GM23248 (cell line): ENCODE measurements around the gene LRP2. TPM values are rescaled to one million over a fixed set of nuclear protein-coding genes. Genes with fewer than 3 reads are reported as not detected.
"Not testable (repeated sequence)": the region's sequence is repeated elsewhere in the genome, so short reads cannot be mapped to it uniquely, and the experiment has no call there.

Experiments
- DNase-seq: peaks from one replicate; pipeline ENCODE4 v3.0.0-alpha.2; 2015
- H2AFZ ChIP-seq: fragments of 200-600 bp; sonication (generic); 2 replicates; pipeline ENCODE4 v1.6.1; 2016; ENCODE audit warnings: antibody characterized with exemption
- H3F3A ChIP-seq: fragments of 200-600 bp; sonication (generic); 2 replicates; pipeline ENCODE4 v1.6.1; 2016; ENCODE audit warnings: mild to moderate bottlenecking, antibody characterized with exemption, mixed run types; ENCODE audit not compliant: insufficient read depth
- H3K27ac ChIP-seq: fragments of 200-600 bp; sonication (generic); 2 replicates; pipeline ENCODE4 v1.5.1; 2016; ENCODE audit warnings: mild to moderate bottlenecking
- H3K27me3 ChIP-seq: fragments of 200-600 bp; sonication (generic); replicated peaks from 2 replicates; pipeline ENCODE4 v1.6.1; 2016; ENCODE audit warnings: mild to moderate bottlenecking; ENCODE audit not compliant: insufficient read depth
- H3K36me3 ChIP-seq: fragments of 200-600 bp; sonication (generic); 2 replicates; pipeline ENCODE4 v1.6.1; 2016; ENCODE audit warnings: low read depth, mild to moderate bottlenecking
- H3K4me1 ChIP-seq: fragments of 200-600 bp; sonication (generic); 2 replicates; pipeline ENCODE4 v1.6.1; 2016; ENCODE audit warnings: mild to moderate bottlenecking; ENCODE audit not compliant: insufficient read depth
- H3K4me2 ChIP-seq: fragments of 200-600 bp; sonication (generic); one replicate; pipeline ENCODE4 v1.6.1; 2016; ENCODE audit warnings: mild to moderate bottlenecking; ENCODE audit not compliant: unreplicated experiment
- H3K4me3 ChIP-seq: fragments of 200-600 bp; sonication (generic); 2 replicates; pipeline ENCODE4 v1.5.1; 2016; ENCODE audit warnings: mild to moderate bottlenecking
- H3K79me2 ChIP-seq: fragments of 200-600 bp; sonication (generic); 2 replicates; pipeline ENCODE4 v1.6.1; 2016; ENCODE audit warnings: mild to moderate bottlenecking; ENCODE audit not compliant: insufficient read depth
- H3K9ac ChIP-seq: fragments of 200-600 bp; sonication (generic); 2 replicates; pipeline ENCODE4 v1.6.1; 2016; ENCODE audit warnings: mild to moderate bottlenecking
- H3K9me2 ChIP-seq: fragments of 200-600 bp; sonication (generic); 2 replicates; pipeline ENCODE4 v1.6.1; 2016; ENCODE audit warnings: mixed run types, mild to moderate bottlenecking, moderate library complexity; ENCODE audit not compliant: insufficient read depth
- H3K9me3 ChIP-seq: fragments of 200-600 bp; sonication (generic); one replicate; pipeline ENCODE4 v1.6.1; 2017; ENCODE audit warnings: low read depth
- H4K20me1 ChIP-seq: fragments of 200-600 bp; sonication (generic); 2 replicates; pipeline ENCODE4 v1.6.0; 2016; ENCODE audit not compliant: insufficient read depth
- EZH2 ChIP-seq: fragments of 200-600 bp; sonication (generic); IDR thresholded peaks from 2 replicates; pipeline ENCODE4 v1.6.1; 2018; ENCODE audit warnings: antibody characterized with exemption, mild to moderate bottlenecking; ENCODE audit not compliant: insufficient read depth, poor library complexity, severe bottlenecking
- EZH2phosphoT487 ChIP-seq: fragments of 200-600 bp; sonication (generic); IDR thresholded peaks from 2 replicates; pipeline ENCODE4 v1.6.1; 2018; ENCODE audit warnings: antibody characterized with exemption, moderate library complexity, mild to moderate bottlenecking, low read depth; ENCODE audit not compliant: insufficient read depth
- WGBS, 2 experiments: methylation state at CpG; one replicate each; pipeline ENCODE4 v1.1.6; 2015 to 2017; ENCODE audit warnings: low lambda C conversion rate in 2 of 2, low coverage in 1 of 2; ENCODE audit errors: missing lambda C conversion rate in 2 of 2; 5-methylcytosine and 5-hydroxymethylcytosine counted together
- in situ Hi-C: fragments of 300-500 bp; cut with MboI; formaldehyde crosslinking; loops from 2 replicates; pipeline ENCODE4 v1.15.0; 2020
- polyA plus RNA-seq: library from polyadenylated mRNA; unstranded; fragments of >200 nt; fragmentation: Nextera tagmentation; extraction: Ambion mirVana; gene quantifications from 2 replicates; pipeline ENCODE4 v1.2.1, GENCODE V29; 2016
- total RNA-seq: library from RNA; depleted of rRNA; stranded (reverse); fragments of >200 nt; shearing (Covaris generic); gene quantifications from 2 replicates; pipeline ENCODE4 v1.2.3, GENCODE V29; 2014

The LRP2 gene
- total and polyA plus RNA-seq, 2 experiments from 2014 or later = not detected

- Histone ChIP-seq H3K36me3 (no peaks in the 10 kb centered on the region), H3K27me3 (no peaks in the 10 kb centered on the region), H3F3A (no peaks in the 10 kb centered on the region), H2AFZ (no peak overlapping the region), H3K9me2 (no peaks in the 10 kb centered on the region), H3K27ac (no peak overlapping the region), H3K4me3 (no peak overlapping the region), H3K4me2 (no peak overlapping the region), H3K9ac (no peak overlapping the region), H3K4me1 (no peaks in the 10 kb centered on the region), H3K79me2 (no peaks in the 10 kb centered on the region), H3K9me3 (no peaks in the 10 kb centered on the region), H4K20me1 (no peaks in the 10 kb centered on the region)
- TF ChIP-seq EZH2phosphoT487 = no peak
- no peak for TF ChIP-seq EZH2
- no peak for DNase-seq
- 18 to 19% methylated on average over 5 of the region's 5 CpGs for WGBS, 2 experiments
- in situ Hi-C loops = no loop called here
Measured at GRCh38 chr2:169285531-169286235, 76.7 kb downstream of the LRP2 start.

- 16 to 25% methylated on average over 4 of the region's 4 CpGs for WGBS, 2 experiments
- Histone ChIP-seq H3K79me2 (no peaks in the 10 kb centered on the region), H3K27me3 (no peaks in the 10 kb centered on the region), H3K27ac (no peak overlapping the region), H3K9me3 (no peaks in the 10 kb centered on the region), H3K4me2 (no peak overlapping the region), H3K4me1 (no peaks in the 10 kb centered on the region), H3K9ac (no peak overlapping the region), H2AFZ (no peak overlapping the region), H3F3A (no peaks in the 10 kb centered on the region), H4K20me1 (no peaks in the 10 kb centered on the region), H3K9me2 (no peaks in the 10 kb centered on the region), H3K4me3 (no peak overlapping the region), H3K36me3 (no peaks in the 10 kb centered on the region)
- in situ Hi-C loops = no loop called here
- DNase-seq = no peak
- TF ChIP-seq EZH2 = no peak
Measured at GRCh38 chr2:169280502-169280901, 81.8 kb downstream of the LRP2 start.

GRCh38 chr2:169275696-169276444, 86.5 kb downstream of the LRP2 start:
- Histone ChIP-seq H3K36me3 (no peaks in the 10 kb centered on the region), H3K4me2 (no peak overlapping the region), H3K9me3 (no peaks in the 10 kb centered on the region), H3K9me2 (no peaks in the 10 kb centered on the region), H3K4me3 (no peak overlapping the region), H3K27me3 (no peaks in the 10 kb centered on the region), H3K9ac (no peak overlapping the region), H2AFZ (no peak overlapping the region), H3K4me1 (no peaks in the 10 kb centered on the region), H4K20me1 (no peaks in the 10 kb centered on the region), H3K27ac (no peak overlapping the region), H3F3A (no peaks in the 10 kb centered on the region), H3K79me2 (no peaks in the 10 kb centered on the region)
- WGBS, 2 experiments = 22% methylated on average over 7 of the region's 7 CpGs
- TF ChIP-seq EZH2 (no peak), EZH2phosphoT487 (no peak)
- in situ Hi-C loops = no loop called here
- peak; percentile 3 for DNase-seq

GRCh38 chr2:169272010-169272409, 90.3 kb downstream of the LRP2 start:
- 64 to 66% methylated on average over 4 of the region's 4 CpGs for WGBS, 2 experiments
- no peak for TF ChIP-seq EZH2phosphoT487
- no peak for TF ChIP-seq EZH2
- H3K27ac ChIP-seq = no peak overlapping the region
- no peaks in the 10 kb centered on the region for H3K79me2 ChIP-seq
- no peaks in the 10 kb centered on the region for H4K20me1 ChIP-seq
- no peaks in the 10 kb centered on the region for H3K36me3 ChIP-seq
- H2AFZ ChIP-seq = no peak overlapping the region
- no peak overlapping the region for H3K4me2 ChIP-seq
- H3K27me3 ChIP-seq = no peaks in the 10 kb centered on the region
- H3K9me2 ChIP-seq = no peaks in the 10 kb centered on the region
- in situ Hi-C loops = no loop called here
- DNase-seq = no peak
- no peaks in the 10 kb centered on the region for H3F3A ChIP-seq
- H3K9ac ChIP-seq = no peak overlapping the region
- no peak overlapping the region for H3K4me3 ChIP-seq
- no peaks in the 10 kb centered on the region for H3K9me3 ChIP-seq
- no peaks in the 10 kb centered on the region for H3K4me1 ChIP-seq

- H3K4me2 ChIP-seq, H3K9ac ChIP-seq, H3K4me3 ChIP-seq, H3K27ac ChIP-seq, H2AFZ ChIP-seq, H3F3A ChIP-seq, H3K27me3 ChIP-seq, H4K20me1 ChIP-seq, H3K9me3 ChIP-seq, DNase-seq, H3K79me2 ChIP-seq, H3K9me2 ChIP-seq, in situ Hi-C loops, H3K36me3 ChIP-seq, H3K4me1 ChIP-seq: not testable (repeated sequence)
- 49 to 58% methylated on average over 6 of the region's 6 CpGs for WGBS, 2 experiments
Measured at GRCh38 chr2:169270574-169270973, 91.8 kb downstream of the LRP2 start.
